Activated CD4-positive, alpha-beta T cell treated with anti-CD3 and anti-CD28 coated beads for 48 hours (primary cell): Measurements from ENCODE around the gene CPXM2.

Experiments
- DNase-seq: peaks from one replicate; pipeline ENCODE4 v3.0.0-alpha.2; 2020

Gene CPXM2

DNA sequence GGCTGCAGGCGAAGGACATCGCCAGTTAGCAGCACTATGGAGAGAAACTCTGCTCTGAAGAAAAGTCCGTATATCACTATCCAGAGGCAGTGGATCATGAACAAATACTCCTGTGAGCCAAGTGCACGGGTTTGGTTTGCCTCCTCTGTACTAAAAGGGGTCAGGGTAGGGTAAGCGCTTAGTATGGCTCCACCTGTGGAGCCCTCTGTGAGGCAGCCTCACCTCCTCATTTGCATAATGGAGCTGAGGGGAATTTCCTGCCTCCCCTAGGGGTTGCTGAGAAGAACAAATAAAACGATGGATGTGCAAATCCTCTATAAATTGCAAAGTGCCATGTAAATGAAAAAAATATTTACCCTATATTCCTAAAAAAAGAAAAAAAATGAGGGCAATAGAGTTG, 162.1 kb downstream of the CPXM2 start:
- DNase-seq, result no peak

DNA sequence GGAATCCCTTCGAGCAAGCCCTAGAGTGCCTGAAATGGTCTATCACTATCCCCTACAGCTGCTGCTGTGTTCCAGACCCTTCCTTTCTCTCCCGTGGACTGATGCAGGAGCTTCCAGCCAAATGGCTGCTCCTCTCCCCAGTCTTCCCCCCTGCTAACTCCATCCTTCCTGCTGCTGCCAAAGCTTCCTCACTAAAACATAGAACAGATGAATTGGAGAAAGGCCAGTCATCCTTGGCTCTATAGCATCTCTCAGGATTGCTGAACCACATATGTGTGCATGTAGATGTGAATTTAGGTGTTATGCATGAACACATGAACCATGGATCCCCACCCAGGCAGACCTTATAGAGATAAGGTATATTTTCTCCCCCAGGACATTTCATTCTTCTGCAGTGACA, 164.8 kb downstream of the CPXM2 start:
- DNase-seq, result no peak

DNA sequence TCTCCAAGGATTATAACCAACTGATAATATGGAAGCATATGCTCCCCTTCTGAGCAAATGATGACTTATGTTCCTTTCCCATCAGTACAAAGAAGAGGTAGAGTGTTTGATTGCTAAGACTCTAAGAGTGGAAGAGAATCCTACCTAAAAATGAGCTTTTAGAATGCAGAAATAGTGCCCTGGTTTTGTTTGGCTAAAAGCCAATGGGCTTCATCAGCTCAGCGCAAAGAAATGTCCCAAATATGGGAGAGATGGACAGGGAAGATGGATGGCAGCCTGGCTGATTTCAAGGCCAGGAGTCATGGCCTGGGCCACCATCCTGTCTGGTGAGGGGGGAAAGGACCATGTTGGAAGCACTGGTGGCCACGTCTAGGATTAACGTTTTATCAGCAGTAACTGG, 165.2 kb downstream of the CPXM2 start:
- no peak for DNase-seq

DNA sequence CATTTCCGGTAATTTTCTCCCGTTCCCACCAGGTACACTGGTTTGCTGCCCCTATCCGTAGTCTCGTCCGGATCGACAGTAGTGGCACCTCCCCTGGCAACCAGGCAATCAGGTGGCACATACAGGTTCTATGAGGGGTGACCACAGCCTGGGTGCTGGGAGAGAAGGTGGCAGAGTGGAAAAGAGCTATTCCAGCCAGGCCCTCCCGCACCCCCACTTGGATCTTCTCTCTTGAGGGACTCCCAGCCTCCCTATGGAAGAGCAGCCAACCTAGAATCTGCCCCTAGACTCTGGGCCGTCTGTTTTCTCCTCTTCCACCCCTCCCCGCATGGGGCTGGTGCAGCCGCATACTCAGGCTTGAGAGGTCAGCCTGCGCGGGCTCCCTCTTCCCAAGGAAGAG, 166.9 kb downstream of the CPXM2 start:
- no peak for DNase-seq

DNA sequence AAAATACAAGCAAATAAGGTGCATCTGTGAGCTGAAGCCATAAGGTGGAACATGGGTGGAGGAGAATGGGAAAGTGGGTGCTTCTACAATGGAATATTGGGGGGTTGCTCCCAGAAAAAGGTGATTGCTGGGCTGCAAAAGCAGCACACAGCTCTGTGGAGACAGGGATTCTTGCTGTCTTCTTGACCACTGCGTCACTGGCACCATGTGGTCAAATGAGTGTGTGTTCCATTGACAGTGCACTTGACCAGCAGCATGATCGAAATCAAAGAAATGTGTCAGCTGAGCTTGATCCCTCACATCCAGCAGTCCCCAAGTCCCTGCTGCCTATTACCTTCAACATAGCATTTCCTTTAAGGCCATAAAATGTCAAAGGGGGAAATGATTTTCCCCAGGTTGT, 169.3 kb downstream of the CPXM2 start:
- DNase-seq, result no peak

DNA sequence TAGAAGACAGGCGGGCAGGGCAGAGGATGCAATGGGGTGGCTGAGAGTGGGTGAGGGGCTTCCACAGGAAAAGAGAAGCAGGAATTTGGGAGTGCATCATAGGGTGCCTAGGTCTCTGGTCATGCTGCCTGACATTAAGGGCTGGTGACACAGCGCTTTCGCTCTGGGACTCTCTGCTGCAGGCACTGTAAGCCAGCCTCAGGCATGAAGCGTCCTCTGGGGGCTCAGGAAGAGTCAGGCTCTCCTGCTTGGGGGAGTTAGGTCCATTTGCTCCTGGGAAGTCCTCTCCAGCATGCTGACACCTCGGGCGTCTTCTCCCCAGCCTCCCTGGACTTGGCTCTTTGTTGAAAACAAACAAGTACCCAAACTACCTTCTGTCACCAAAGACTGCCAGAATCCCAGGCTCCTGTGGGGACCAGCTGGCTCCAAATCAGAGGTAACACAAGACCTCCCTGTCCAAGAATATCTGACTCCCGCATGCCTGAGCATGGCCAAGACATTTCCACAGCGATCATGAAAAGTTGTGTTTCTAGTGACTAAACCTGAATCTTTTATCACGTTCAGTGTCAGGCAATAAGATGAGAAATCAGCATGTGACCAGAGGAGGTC, 170.1 kb downstream of the CPXM2 start:
- DNase-seq, result no peak

DNA sequence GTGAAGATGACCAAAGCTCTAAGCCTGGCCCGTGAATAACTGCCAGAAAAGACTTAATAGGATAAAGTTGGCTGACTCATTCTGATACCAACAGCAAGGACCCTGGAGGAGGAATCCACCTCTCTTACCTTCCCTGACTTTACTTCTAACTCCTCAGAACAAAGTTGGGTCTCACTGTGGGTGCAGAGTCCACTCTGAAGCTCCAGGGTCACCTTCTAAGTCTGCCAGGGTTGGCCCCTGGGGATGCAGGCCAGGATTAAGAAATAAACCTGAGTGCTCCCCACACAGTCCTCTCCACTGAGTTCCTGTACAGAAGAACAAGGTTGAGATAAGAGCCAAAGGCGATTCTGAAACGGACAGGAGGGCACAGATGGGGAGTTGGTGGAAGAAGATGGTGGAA, 171.1 kb downstream of the CPXM2 start:
- DNase-seq, result no peak

DNA sequence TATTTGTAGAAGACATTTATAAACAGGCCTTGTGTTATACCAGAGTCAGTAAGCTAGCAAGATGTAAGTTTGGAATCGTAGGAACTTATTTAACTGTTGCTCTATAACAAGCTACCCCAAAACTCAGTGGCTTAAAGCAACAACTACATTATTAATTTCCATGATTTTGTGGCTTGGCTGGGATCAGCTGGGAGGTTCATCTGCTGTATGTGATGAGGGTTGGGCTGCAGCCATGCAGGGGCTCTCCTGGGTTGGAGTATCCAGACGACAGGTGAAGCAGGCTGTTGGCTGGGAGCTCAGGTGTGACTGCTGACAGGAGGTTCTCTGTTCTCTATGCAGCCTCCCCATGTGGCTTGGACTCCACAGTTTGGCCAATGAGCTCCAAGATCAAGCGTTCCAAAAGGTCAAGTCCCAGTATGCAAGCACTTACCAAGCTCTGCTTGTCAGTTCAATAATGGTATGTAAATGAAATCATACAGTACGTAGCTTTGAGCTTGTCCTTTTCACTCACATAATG, 173.0 kb downstream of the CPXM2 start:
- no peak for DNase-seq

DNA sequence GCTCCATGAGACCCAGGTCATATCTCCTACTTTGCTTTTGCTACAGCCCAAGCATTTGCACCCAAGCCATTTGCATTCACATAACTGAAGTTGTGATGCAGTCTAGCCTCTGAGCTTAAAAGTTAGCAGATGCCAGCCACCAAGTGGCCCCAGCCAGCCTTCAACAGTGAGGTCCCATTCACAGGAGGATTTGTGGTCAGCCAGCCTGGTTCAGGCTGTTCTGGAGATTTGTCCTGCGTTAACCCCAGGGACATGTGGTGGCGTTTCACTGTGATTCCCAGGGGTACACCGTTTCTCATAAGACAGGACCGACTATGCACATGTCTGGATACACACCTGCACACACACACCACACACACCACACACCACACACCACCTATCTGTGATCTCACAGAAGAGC, 174.3 kb downstream of the CPXM2 start:
- no peak for DNase-seq

DNA sequence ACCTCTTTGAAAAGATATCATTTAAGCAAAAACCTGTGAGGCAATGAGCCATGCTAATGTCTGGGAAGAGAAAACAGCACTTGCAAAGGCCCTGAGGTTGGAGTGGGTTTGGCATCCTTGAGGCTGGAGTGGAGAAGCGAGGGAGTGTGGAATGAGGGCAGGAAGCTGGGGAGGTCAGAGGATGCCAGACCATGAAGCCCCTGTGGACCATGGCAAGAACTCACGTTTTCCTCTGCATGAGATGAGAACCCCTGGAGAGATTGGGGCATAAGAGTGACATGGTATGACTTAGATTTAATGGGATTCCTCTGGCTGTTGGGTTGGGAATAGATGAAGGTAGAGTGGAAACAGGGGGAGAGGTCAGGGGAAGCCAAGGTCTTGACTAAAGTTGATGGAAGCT, 176.1 kb downstream of the CPXM2 start:
- DNase-seq, result no peak

DNA sequence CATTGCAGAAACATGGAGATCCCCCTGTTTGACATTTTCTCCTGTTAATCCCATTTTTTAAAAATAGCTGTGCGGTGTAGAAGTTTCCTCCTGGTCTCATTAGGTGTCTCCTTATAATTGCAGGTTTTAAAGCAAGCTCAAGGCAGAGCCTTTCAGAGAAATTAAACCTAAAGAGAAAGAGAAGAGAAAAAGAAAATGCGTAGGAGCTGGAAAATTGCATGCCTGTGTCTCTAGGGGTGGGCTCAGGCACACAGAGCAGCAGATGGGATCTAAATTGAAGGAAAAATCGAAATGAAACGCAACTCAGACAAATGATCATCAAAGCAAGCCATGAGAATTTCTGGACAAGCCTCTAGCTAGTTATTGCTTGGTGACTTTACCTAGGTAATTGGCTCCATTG, 185.4 kb downstream of the CPXM2 start:
- DNase-seq, result no peak

DNA sequence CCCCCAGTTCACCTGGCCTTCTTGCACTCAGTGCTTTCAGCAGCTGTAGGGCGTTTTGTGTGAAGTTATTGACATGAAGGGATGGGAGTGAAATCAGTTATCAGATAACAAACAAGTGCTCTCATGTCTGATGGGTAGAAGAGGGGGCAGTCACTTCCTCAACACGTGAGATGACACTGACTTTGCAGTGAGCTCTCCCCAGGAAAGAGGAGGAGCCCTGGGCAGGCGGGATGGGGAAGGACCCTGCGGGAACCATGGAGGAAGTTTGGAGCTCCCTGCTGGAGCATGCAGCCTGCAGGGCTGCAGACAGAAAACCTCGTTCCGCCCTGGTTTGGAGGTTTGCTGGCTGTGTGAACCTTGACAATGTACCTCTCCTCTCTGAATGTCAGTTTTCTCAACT, 186.8 kb downstream of the CPXM2 start:
- DNase-seq, result no peak

DNA sequence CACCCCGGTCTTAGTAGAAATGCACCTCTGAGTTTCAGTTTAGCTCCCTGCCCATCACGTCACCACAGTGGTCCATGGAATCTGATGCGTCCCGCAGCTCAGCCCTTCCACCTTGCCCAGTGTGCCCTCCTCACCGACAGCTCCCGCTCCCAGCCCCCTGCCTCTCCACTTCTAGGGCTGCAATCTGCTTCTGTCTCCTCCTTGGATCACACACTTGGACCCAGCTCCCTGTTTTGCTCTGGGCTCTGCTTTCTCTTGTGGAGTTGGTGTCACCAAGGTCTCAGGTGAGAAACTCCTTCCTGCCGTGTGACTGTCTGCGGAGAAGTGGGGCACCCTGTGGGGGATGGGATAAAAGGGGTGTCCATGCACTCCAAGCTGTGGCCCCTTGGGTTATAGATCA, 187.5 kb downstream of the CPXM2 start:
- DNase-seq, result no peak

DNA sequence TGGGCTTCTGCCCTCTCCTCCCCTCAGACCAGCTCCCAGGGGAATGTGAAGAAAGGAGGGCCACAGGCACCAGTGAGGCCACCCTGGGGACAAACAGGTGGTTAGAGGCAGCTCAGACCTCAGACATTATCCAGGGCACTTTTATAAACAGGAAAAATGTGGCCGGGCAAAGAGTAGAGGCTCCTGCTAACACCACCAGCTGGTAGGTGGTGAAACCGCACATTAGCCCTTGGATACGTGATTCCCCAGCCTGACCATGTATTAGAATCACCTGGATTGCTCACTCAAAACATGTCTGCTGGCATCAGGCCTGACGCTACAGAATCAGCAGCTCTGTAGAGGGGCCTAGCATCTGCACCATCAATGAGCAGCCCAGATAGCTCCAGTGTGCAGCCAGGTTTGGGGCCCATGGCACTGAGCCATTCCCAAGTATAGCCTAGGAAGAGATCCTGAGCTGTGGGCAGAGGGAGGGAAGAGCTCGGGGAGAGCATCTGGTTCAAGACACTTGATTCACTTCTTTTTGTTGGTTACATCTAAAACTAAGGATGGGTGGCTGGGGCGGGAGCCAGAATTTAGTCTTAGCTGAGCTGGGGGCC, 188.3 kb downstream of the CPXM2 start:
- no peak for DNase-seq
